ENCODE results near the gene LRP1. TPM values are rescaled to one million over a fixed set of nuclear protein-coding genes. Genes with fewer than 3 reads are reported as not detected.
A peak's percentile ranks its signal among the peaks of the same experiment; 100 is the strongest.

LRP1 gene
- polyA plus RNA-seq, 3 donors: 60.9 to 106 (median 84.0) TPM

- DNase-seq (ENCODE audit: extremely low read depth in 1 of 11, low read depth in 9 of 11, low spot score in 4 of 11): no peak
Measured at GRCh38 chr12:57162553-57163125, 34.4 kb downstream of the LRP1 start.

- DNase-seq (ENCODE audit: extremely low read depth in 1 of 11, low read depth in 9 of 11, low spot score in 4 of 11): no peak
Measured at GRCh38 chr12:57164454-57164853, 36.2 kb downstream of the LRP1 start.

- no peak for DNase-seq (ENCODE audit: extremely low read depth in 1 of 11, low read depth in 9 of 11, low spot score in 4 of 11)
Measured at GRCh38 chr12:57164966-57165625, 36.8 kb downstream of the LRP1 start.

- no peak for DNase-seq (ENCODE audit: extremely low read depth in 1 of 11, low read depth in 9 of 11, low spot score in 4 of 11)
Measured at GRCh38 chr12:57165741-57166140, 37.5 kb downstream of the LRP1 start.

- no peak for DNase-seq (ENCODE audit: extremely low read depth in 1 of 11, low read depth in 9 of 11, low spot score in 4 of 11)
Measured at GRCh38 chr12:57166971-57167371, 38.7 kb downstream of the LRP1 start.

GRCh38 chr12:57168058-57168457 lies 39.8 kb downstream of the LRP1 start:
- DNase-seq (ENCODE audit: extremely low read depth in 1 of 11, low read depth in 9 of 11, low spot score in 4 of 11): no peak

GRCh38 chr12:57169046-57169795 lies 40.9 kb downstream of the LRP1 start:
- no peak for DNase-seq (ENCODE audit: extremely low read depth in 1 of 11, low read depth in 9 of 11, low spot score in 4 of 11)

- no peak for DNase-seq (ENCODE audit: extremely low read depth in 1 of 11, low read depth in 9 of 11, low spot score in 4 of 11)
Measured at GRCh38 chr12:57169969-57170368, 41.7 kb downstream of the LRP1 start.

- DNase-seq (ENCODE audit: extremely low read depth in 1 of 11, low read depth in 9 of 11, low spot score in 4 of 11): no peak
Measured at GRCh38 chr12:57170408-57170807, 42.1 kb downstream of the LRP1 start.

- DNase-seq (ENCODE audit: extremely low read depth in 1 of 11, low read depth in 9 of 11, low spot score in 4 of 11): no peak
Measured at GRCh38 chr12:57170927-57171326, 42.6 kb downstream of the LRP1 start.

GRCh38 chr12:57171668-57172067 lies 43.4 kb downstream of the LRP1 start:
- DNase-seq (ENCODE audit: extremely low read depth in 1 of 11, low read depth in 9 of 11, low spot score in 4 of 11): no peak

GRCh38 chr12:57173089-57173488 lies 44.8 kb downstream of the LRP1 start:
- DNase-seq (ENCODE audit: extremely low read depth in 1 of 11, low read depth in 9 of 11, low spot score in 4 of 11): no peak

GRCh38 chr12:57173683-57174082 lies 45.4 kb downstream of the LRP1 start:
- no peak for DNase-seq (ENCODE audit: extremely low read depth in 1 of 11, low read depth in 9 of 11, low spot score in 4 of 11)

- peak in 10 of 11 donors; percentile 13 to 52 (median 24) for DNase-seq (ENCODE audit: extremely low read depth in 1 of 11, low read depth in 9 of 11, low spot score in 4 of 11)
Measured at GRCh38 chr12:57175428-57176138, 47.3 kb downstream of the LRP1 start.

- no peak for DNase-seq (ENCODE audit: extremely low read depth in 1 of 11, low read depth in 9 of 11, low spot score in 4 of 11)
Measured at GRCh38 chr12:57176139-57176477, 47.8 kb downstream of the LRP1 start.

- DNase-seq (ENCODE audit: extremely low read depth in 1 of 11, low read depth in 9 of 11, low spot score in 4 of 11): no peak
Measured at GRCh38 chr12:57176846-57177245, 48.6 kb downstream of the LRP1 start.

- DNase-seq (ENCODE audit: extremely low read depth in 1 of 11, low read depth in 9 of 11, low spot score in 4 of 11): no peak
Measured at GRCh38 chr12:57177354-57177753, 49.1 kb downstream of the LRP1 start.

- DNase-seq (ENCODE audit: extremely low read depth in 1 of 11, low read depth in 9 of 11, low spot score in 4 of 11): no peak
Measured at GRCh38 chr12:57178213-57178612, 49.9 kb downstream of the LRP1 start.

- no peak for DNase-seq (ENCODE audit: extremely low read depth in 1 of 11, low read depth in 9 of 11, low spot score in 4 of 11)
Measured at GRCh38 chr12:57179331-57180086, 51.2 kb downstream of the LRP1 start.
